ENCODE results near the gene DHPS.
"Not testable (repeated sequence)": the region's sequence is repeated elsewhere in the genome, so short reads cannot be mapped to it uniquely, and the experiment has no call there.

The DHPS gene

GRCh38 chr19:12681074-12681987 lies at the start of gene DHPS:
DHPS (minus strand) TSS chr19:12681880; CDS start chr19:12681766, 114 bp downstream.
- peak; percentile 79 for FAIRE-seq

GRCh38 chr19:12731337-12731736 lies 49.7 kb upstream of the DHPS start:
- FAIRE-seq, result no peak

GRCh38 chr19:12730064-12730463 lies 48.4 kb upstream of the DHPS start:
- no peak for FAIRE-seq

GRCh38 chr19:12727745-12728433 lies 46.2 kb upstream of the DHPS start:
- FAIRE-seq, result no peak

- no peak for FAIRE-seq
These were observed 45.3 kb upstream of the DHPS start for GRCh38 chr19:12726988-12727316.

GRCh38 chr19:12725612-12726011 lies 43.9 kb upstream of the DHPS start:
- FAIRE-seq, result not testable (repeated sequence)

GRCh38 chr19:12723641-12724426 lies 42.2 kb upstream of the DHPS start, which contains the start of gene TNPO2:
TNPO2 (minus strand) TSS chr19:12723932; CDS start chr19:12720977, 2,955 bp downstream.
- no peak for FAIRE-seq

GRCh38 chr19:12723381-12723640 lies 41.6 kb upstream of the DHPS start:
- FAIRE-seq, result no peak

GRCh38 chr19:12722566-12723380 lies 41.1 kb upstream of the DHPS start:
- peak; percentile 80 for FAIRE-seq

- no peak for FAIRE-seq
These were observed 40.2 kb upstream of the DHPS start for GRCh38 chr19:12721656-12722565.

GRCh38 chr19:12720851-12721655 lies 39.4 kb upstream of the DHPS start:
- FAIRE-seq, result no peak

- no peak for FAIRE-seq
These were observed 38.6 kb upstream of the DHPS start for GRCh38 chr19:12720296-12720695.

- FAIRE-seq, result no peak
These were observed 34.2 kb upstream of the DHPS start for GRCh38 chr19:12715929-12716328.

- FAIRE-seq, result no peak
These were observed 33.4 kb upstream of the DHPS start for GRCh38 chr19:12715102-12715501.

- FAIRE-seq, result not testable (repeated sequence)
These were observed 31.6 kb upstream of the DHPS start for GRCh38 chr19:12713304-12713703.

- not testable (repeated sequence) for FAIRE-seq
These were observed 30.4 kb upstream of the DHPS start for GRCh38 chr19:12712077-12712476.

- FAIRE-seq, result no peak
These were observed 29.5 kb upstream of the DHPS start for GRCh38 chr19:12711187-12711586.

GRCh38 chr19:12708641-12709040 lies 27.0 kb upstream of the DHPS start:
- FAIRE-seq, result no peak

- no peak for FAIRE-seq
These were observed 24.6 kb upstream of the DHPS start for GRCh38 chr19:12706332-12706718.

- FAIRE-seq, result no peak
These were observed 24.1 kb upstream of the DHPS start for GRCh38 chr19:12705654-12706331.
